GM19035 (cell line): Measurements from ENCODE around the gene HPCAL1.

Source experiments
- ATAC-seq: cut with Tn5 transposase; IDR thresholded peaks from one replicate; pipeline ENCODE4 v1.9.1; 2021; ENCODE audit not compliant: unreplicated experiment

The HPCAL1 gene

DNA sequence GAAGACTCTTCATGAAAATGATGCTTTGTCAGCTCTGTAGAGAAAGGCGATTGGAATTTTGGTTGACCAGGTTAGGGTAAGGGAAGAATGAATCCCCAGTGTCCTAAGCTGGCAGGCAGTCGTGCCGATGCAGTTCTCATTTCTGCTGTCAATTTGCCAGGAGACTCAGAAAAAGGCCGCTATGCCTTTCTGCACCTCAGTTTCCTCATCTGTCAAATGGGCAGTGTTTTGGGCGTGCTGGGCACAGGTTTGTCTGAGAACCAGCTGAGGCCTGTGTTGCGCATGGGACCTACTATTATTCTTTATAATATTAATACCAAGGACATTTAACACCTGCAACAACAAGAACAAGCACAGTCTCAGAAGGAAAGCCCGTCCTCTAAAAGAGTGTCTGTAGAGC lies 50.3 kb downstream of the HPCAL1 start:
- no peak for ATAC-seq

DNA sequence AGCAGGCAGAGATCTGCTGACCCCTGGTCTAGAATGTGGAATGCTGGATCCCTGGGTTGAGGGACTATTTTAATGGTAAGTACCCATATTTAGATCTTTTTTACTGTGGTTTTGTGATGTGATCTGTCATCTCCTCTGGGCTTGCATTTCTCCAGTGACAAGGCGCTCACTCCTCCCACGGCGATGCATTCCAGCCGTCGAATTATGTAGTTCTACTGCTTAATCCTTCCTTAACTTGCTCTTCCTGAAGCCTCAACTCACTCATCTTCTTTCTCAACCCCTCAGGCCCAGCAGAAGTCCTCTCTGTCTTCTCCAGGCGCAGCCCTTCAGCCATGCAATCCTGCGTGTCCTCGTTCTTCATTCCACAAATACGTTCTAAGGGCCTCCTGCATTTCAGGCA lies 51.2 kb downstream of the HPCAL1 start:
- ATAC-seq: no peak

DNA sequence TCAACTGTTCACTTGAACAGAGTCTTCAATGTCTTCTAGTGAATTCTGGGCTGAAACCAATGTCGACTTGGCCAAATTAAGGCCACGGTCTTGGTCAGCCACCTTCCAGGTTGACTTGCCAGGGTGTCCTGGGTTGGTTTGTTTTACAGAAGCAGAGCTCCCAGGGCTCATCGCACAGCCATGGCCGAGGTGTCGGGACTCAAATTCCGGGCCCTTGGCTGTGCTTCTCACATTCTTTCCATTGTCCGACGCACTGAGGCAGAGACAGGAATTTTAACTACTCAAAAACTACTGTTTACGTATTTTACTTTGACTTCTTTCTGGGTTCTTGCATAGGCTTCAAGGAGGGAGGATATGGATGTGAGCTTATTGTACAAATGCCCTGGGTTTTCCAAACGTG lies 51.7 kb downstream of the HPCAL1 start:
- no peak for ATAC-seq

DNA sequence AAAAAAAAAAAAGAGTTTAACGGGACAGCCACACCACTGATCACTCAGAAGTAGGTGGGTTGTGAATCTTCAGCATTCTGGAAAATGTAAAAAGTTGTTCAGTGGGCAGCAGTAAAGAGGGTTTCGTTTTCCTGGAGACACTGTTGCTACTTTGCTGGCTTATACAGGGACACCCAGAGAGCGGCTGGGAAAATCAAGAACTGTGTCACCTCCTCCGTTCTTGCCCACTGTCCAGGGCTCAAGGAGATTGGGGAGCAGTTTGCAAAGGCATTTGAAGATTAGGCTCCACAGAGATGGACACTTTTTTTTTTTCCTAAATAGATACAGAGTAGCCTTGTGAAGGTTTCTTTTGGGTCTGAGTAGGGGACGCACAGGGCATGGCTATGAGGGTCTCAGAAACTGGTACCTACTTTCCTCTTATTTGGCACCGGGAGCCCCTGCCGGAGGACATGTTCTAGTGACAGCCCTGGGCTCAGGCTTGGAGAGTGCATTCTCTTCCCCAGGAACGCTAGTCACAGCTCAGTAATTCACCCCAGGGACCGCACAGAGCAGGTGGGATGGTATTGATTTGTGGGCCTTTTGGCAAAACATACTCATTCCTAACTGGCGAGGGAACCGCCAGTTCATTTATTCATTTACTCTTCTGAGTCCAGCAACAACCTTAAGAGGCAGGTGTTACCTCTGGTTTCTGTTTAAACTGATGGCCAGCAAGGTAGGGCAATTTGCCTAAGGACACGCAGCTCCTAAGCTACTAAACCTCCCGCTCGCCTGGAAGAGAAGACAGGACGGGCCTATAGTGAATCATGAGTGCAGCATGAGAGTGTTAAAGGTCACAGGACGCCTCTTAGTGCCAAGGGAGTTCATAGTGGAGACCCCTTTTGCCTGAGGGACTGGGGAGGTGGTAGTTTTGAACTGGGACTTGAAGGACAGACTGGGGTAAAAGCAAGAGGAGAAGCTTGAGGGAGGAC lies 53.1 kb downstream of the HPCAL1 start:
- no peak for ATAC-seq

DNA sequence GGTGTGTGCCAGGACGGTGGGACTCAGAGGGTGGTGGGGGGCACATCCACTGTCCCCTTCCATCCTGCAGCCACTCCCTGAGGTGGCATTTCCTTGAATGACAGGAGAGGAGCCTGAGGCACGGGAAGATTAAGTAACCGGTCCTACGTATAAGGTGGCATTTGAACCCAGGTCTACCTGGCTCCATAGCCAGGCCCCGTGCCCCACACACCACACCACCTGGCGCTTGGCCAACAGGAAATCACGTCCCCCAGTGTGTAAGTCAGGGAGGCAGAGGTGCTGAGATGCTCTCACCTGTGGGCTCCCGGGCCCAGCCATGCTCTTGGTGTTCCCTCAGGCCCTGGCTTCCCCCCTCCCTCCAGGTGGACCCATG lies 53.7 kb downstream of the HPCAL1 start:
- ATAC-seq: no peak

DNA sequence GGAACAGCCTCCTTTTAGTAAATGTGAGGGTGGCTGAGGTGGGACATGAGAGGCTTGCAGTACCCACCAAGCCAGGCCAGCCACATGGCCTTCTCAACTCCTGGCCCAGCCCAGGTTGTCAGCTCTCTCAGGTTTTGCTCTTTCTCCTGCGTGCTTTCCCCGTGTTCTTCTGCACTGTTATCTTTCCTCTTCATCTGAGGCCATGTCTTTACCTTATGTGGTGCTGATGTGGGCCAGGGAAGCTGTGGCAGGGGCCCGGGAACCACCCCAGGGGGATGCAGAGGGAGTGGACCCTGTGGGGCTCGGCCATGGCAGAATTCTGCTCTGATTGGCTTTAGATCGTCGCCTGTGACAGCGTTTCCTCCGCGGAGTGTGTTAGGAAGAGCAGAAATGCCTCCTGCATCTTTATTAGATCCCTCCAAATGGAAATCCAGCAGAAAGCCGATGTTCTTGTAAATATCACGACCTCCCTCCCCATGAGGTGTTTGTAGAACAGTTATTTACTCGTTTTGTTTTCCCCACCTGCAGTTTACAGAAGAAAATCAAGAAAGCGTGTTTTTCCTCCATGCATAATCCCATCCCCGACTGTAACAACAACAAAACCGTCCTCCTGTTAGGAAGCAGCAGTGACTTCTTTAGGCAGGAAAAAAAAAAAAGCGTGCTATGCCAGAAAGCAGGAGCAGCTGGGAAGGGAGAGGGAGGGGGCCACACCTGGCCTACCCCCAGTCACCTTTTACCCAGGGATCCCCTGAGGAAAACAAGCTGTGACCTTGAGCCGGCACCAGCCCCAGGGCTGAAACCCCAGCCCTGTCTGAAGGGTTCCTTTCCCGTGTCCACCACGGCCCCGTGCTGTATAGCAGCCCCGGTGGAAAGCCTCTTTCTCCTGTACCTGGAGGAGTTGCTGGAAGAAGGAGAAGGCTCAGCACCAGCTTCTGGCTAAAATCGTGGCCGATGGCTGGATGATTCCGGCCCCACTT lies 54.8 kb downstream of the HPCAL1 start:
- no peak for ATAC-seq

DNA sequence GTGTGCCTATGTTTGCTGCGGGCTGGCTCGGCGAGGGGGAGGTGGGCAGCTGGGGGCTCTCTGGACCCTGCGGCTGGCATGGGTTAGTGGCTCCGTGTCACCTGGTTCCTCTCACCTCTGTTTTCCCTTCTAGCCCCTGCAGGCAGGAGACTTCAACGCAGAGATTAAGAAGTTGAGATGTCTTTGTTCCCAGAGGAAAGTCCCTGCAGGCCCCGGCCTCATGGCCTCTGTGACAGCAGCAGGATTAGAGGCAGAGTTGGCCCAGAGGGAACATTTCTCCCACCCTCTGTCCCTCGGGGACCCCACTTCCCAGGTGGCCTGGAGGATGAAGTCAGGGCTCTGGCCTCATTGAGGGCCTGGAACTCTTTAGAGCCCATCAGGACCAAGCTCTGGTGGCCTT lies 56.5 kb downstream of the HPCAL1 start:
- ATAC-seq: no peak

DNA sequence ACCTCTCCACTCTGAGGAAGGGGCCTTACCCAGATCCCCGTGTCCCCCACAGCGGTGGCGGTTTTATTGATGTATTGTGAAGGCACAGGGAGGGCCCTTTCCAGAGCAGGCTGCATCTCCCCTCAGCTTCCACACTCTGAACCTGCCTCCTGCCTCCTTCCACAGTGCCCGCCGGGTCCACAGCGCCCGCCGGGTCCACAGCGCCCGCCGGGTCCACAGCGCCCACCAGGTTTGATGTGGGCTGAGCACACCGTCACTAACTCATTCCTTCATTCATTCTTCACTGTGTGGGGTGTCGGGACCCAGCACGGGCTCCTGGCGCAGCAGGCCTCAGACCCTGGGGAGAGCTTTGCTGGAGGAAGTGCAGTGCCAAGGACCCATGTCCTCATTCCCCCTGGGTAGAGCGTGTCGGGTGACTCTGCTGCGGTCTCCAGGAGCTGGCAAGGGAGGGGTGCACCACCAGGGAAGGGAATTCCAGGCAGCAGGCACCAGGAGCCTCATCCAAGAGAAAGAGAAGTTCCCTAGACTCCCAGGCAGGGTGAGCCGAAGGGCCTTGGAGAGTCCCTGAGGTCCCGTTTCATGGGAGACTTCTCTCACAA lies 57.1 kb downstream of the HPCAL1 start:
- ATAC-seq: no peak

DNA sequence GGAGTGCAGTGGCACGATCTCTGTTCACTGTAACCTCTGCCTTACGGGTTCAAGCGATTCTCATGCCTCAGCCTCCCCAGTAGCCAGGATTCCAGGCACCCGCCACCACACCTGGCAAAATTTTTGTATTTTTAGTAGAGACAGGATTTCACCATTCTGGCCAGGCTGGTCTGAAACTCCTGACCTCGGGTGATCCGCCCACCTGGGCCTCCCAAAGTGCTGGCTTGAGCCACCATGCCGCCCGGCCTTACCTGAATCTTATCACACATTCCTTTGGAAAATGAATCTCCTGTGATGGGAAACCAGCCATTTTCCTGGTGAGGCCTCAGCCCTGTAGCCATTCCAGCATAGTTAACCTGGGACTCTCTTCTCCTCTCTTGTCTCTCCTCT lies 57.8 kb downstream of the HPCAL1 start:
- no peak for ATAC-seq

DNA sequence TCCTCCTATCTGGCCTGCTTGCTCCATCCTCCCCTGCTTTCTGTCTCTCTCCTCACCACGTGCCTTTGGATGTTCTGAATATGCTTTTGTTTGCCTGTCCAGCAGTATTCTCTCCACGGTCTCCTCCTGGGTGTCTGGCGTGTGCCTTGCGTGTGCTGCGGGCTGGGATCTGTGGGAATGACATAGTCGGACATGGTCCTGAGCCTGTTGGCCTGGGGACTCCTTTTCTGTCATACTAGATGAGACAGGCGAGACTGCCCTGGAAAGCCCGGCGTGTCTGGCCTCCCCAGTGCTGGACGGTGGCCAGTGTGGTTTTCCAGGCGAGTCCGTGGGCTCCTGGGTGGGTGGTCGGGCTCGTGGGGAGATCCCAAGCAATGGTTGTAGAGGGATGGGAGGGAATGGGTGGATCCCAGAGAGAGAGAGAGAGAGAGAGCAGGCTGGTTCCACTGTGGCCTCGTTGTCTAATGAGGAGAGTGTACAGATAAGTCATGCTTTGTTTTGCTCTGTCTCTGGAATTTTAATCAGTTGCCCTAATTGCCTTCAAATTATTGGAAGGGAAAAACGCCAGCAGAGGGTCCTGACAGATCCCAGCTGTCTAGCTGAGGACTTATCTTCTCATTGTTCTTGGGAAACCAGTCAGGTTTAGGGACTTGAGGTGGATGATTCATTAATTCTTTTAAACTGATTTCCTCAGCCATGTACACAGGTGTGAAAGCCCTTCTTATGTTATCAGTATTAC lies 58.3 kb downstream of the HPCAL1 start:
- no peak for ATAC-seq

DNA sequence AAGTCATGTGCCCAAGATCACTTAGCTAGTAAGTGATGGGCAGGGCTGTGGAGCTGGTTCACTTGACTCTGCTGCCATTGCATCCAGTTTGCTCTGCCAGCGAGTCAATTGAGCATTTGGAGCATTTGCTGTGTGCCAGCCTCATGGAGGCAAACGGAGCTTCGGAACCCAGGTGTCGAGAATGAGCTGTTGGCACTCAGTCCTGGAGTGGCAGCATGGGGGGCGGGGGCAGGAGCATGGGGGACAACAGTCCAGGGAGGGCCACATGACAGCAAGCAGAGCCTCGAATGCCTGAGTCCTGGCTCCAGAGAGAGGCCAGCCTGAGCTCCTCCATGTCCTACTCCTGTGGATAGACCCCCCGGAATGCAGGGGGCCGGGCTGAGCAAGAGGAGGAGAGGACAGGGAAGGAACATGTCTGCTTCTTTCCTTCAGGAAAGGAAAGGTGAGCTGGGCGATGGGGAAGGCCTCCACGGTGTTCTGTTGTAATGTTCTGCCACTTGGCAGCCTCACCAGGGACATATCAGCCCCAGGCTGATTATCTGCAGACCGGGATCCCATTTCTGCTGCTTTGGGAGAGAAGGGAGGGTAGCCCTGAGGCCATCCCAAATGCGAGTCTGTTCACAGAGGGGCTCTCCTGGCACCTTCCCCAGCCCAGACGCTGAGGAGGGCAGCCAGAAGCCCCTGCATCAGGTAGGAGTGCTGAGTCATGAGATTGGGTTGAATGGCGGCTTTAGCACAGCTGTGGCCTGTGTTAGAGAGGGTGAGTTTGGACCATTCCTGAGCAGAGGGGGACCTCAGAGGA lies 59.6 kb downstream of the HPCAL1 start:
- no peak for ATAC-seq

DNA sequence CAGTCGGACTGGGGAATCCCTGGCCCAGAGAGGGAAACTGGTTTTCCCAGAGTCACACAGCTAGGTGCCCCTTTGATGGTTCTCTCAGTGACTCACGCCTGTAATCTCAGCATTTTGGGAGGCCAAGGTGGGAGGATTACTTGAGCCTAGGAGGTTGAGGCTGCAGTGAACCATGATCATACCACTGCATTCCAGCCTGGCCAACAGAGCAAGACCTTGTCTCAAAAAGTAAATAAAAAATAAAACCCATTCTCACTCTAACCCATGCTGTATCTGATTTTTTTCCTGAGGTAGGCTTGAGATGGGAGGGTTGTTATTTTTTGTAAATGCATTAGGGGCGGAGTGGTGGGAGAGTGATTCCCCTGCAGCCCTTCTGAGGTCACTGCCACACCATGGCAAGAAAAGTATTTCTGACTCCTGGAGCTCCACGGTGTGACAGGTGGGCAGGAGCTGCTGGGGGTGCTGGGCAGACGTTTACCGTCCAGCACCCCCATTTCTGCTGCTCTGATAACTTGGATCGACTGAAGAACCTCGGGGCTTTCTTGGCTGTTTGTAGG lies 60.3 kb downstream of the HPCAL1 start:
- ATAC-seq: no peak

DNA sequence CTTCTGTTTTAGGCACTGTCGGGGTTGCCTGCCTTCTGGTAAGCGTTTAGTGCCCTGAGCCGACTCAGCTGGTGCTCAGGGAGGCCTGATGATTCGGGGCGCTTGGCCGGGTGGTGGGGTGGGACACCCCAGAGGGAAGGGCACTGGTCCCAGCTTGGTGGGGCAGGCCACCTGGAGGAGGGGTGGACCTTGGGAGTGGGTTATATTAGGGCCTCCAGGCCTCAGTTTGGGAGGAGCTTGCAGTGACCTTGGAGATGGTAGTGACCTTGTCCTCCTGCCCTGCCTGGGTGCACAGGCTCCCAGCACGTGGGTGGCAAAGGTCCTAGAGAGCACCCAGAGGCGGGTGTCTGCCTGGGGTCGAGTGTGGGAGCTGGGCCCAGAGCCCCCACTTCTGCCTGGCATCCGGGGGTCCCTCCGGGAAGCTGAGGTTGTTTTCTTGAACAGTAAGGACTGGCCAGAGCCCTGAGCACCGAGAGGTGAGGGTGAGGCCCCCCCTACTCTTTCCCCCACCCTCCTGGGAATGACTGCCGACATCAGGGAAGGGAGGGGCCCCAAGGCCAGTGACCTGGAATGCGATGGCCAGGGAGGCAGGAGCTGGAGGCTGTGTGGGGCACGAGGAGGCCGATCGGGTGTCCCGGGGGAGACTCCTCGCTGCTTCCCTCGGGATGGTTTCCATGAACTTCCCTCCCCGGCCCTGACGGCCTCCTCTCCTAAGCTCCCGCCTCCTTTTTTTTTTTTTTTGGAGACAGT lies 61.3 kb downstream of the HPCAL1 start:
- no peak for ATAC-seq

DNA sequence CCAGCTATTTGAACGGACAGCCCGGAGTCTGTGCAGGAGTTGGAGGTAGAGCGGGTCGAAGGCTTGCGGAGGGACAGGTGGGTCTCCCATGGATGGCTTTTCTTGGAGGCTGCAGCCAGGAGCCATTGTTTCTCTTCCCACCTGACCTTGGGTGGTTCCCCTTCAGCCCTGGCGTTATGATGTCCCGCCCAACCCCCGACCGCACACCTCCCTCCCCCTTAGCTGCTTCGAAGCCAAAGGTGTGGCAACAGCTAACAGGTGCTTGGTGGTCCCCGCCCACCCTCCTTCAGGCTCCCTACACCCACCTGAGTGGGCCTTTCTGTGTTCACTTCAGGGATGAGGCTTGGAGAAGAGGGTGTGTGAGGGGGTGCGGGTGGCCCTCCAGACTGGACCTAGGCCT lies 62.7 kb downstream of the HPCAL1 start:
- ATAC-seq: no peak

DNA sequence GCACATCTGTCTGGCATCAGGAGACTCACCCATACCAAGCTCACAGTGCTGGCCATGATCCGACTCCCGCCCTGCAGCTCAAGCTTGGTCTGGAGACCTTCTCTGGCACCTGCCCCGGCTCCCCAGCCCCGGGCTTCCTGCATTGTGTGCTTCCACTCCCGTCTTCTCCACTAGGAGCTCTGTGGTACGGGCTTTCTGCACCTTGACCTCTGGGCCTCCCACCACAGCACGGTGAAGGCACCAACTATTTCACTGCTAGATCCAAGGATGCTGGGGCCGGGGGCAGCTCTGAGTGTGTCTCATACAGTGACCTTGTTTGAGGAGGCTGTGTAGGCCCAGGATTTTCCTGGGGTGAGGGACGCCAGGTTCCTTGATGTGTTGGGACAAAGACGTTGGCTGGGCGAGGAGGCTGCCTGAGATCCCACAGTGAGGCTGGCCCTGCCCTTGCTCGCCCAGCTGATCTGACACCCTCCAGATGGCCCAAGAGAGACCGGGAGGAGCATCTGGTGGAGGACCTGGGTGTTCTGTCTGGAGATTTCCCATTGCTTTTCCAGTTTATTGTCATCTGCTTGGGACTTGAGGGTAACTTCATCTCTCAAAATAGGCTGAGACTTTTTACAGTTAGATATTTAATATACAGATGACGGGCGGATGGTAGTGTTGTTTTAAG lies 64.0 kb downstream of the HPCAL1 start:
- no peak for ATAC-seq

DNA sequence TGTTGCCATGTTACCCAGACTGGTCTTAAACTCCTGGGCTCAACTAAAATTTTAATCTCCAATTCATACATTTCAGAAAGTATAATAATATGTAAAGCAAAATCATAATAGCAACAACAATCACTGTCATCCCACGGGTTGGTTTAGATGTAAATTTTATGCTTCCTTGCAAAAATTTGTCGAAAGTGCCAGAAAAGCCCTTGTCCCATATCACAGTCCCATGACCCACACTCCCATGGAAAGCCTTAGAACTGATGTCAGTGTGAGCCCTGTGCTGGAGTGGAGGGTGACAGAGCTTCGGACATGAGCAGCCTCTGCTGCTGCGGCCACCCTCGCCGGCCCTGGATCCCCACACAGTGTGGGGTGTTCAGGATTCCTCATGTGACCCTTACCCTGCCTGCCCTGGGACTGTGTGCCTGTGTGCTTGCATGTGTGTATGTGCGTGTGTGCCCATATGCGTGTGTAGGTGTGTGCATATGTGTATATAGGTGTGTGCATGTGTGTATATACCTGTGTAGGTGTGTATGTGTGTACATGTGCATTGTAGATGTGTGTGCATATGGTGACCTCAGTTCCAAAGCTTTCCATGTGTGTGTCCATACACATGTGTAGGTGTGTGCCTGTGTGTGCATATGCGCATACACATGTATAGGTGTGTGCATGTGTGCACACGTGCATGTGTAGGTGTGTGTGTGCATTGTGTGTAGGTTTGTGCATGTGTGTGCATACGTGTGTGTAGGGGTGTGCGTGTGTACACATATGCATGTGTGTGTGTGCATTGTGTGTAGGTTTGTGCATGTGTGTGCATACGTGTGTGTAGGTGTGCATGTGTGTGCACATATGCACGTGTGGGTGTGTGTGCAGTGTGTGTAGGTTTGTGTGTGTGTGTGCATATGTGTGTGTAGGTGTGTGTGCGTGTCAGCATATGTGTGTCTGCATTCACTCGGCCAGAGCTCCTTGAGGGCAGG lies 65.1 kb downstream of the HPCAL1 start:
- ATAC-seq: no peak
